Lung (tissue), 12 donors: ENCODE data around the gene VTCN1. TPM values are rescaled to one million over a fixed set of nuclear protein-coding genes. Genes with fewer than 3 reads are reported as not detected.
"Not testable (repeated sequence)": the region's sequence is repeated elsewhere in the genome, so short reads cannot be mapped to it uniquely, and the experiment has no call there.

Experiments
- ATAC-seq: fragments of 200-7000 bp; cut with Tn5 transposase; one replicate; pipeline ENCODE4 v1.9.1; 2020; ENCODE audit warnings: moderate number of reproducible peaks; ENCODE audit not compliant: insufficient read depth, low FRiP score
- DNase-seq, 3 donors: peaks; one replicate each; pipeline ENCODE4 v3.0.0-alpha.2; 2013 to 2017
- H3K27ac ChIP-seq, 2 donors: one replicate each; pipeline ENCODE4 v1.5.1; 2013; ENCODE audit warnings: mild to moderate bottlenecking in 2 of 2, moderate library complexity in 2 of 2, control low read depth in 1 of 2, inconsistent platforms in 1 of 2, low read depth in 1 of 2, low read length in 1 of 2
- H3K27me3 ChIP-seq, 3 donors: one replicate each; pipeline ENCODE4 v1.5.1; 2013; ENCODE audit warnings: low read length in 2 of 3; ENCODE audit not compliant: control insufficient read depth in 3 of 3, insufficient read depth in 3 of 3
- H3K36me3 ChIP-seq, 4 donors: one replicate each; pipeline ENCODE4 v1.5.1; 2013; ENCODE audit warnings: low read length in 4 of 4, mild to moderate bottlenecking in 1 of 4, moderate library complexity in 1 of 4; ENCODE audit not compliant: control insufficient read depth in 4 of 4, insufficient read depth in 4 of 4
- H3K4me1 ChIP-seq, 5 donors: one replicate each; pipeline ENCODE4 v1.5.1; 2013; ENCODE audit warnings: low read length in 5 of 5, mild to moderate bottlenecking in 2 of 5, moderate library complexity in 1 of 5; ENCODE audit not compliant: control insufficient read depth in 5 of 5, insufficient read depth in 5 of 5
- H3K4me3 ChIP-seq: one replicate; pipeline ENCODE4 v1.5.1; 2013; ENCODE audit warnings: mild to moderate bottlenecking, control low read depth, moderate library complexity
- H3K9ac ChIP-seq, 2 donors: one replicate each; pipeline ENCODE4 v1.5.1; 2013; ENCODE audit warnings: low read length in 2 of 2, control low read depth in 1 of 2; ENCODE audit not compliant: insufficient read depth in 1 of 2
- H3K9me3 ChIP-seq, 4 donors: one replicate each; pipeline ENCODE4 v1.5.1; 2013; ENCODE audit warnings: low read length in 3 of 4, mild to moderate bottlenecking in 1 of 4, moderate library complexity in 1 of 4; ENCODE audit not compliant: control insufficient read depth in 4 of 4, insufficient read depth in 3 of 4
- CTCF ChIP-seq: IDR thresholded peaks from 2 replicates; pipeline ENCODE4 v1.5.1; 2012; ENCODE audit warnings: mild to moderate bottlenecking; ENCODE audit errors: control extremely low read depth, extremely low read depth
- WGBS, 2 donors: extraction: QIAGEN DNeasy Blood & Tissue Kit; methylation state at CpG; one replicate each; pipeline ENCODE4 v1.1.7; 2013; 5-methylcytosine and 5-hydroxymethylcytosine counted together
- polyA plus RNA-seq, 2 donors: library from polyadenylated mRNA; stranded (reverse); fragments of 200-250 nt; gene quantifications; one replicate each; pipeline ENCODE4 v1.2.1, GENCODE V29; 2013
- total RNA-seq, 2 donors: library from RNA; depleted of rRNA in 1 of 2; stranded (reverse); fragments of >200 nt in 1 of 2; gene quantifications; one replicate each; pipeline ENCODE4 v1.2.1, GENCODE V29; 2014 to 2021
- donor health status: control.
- donor health status: control.
- donor health status: Bipolar disorder and iron deficiency.
- donor health status: healthy.
- donor health status: DM: yes; HTN: yes; CAD: no.

Gene VTCN1
- total and polyA plus RNA-seq, 4 donors, result 0.45 to 3.9 (median 1.9) TPM

GRCh38 chr1:117120774-117121588, 89.7 kb downstream of the VTCN1 start:
- H3K4me1 ChIP-seq, result peaks cover 0 to 20% (median 2%) of the 10 kb centered on the region in 5 donors
- peak overlapping the region in 1 of 2 donors; percentile 79 for H3K9ac ChIP-seq
- peak; percentile 37 for ATAC-seq
- no peaks in the 10 kb centered on the region for H3K9me3 ChIP-seq
- 17% methylated on average over 29 of the region's 29 CpGs for WGBS, 2 donors
- peak overlapping the region; percentile 57 to 75 for H3K27ac ChIP-seq
- peak overlapping the region; percentile 52 for H3K4me3 ChIP-seq
- H3K27me3 ChIP-seq, result no peaks in the 10 kb centered on the region
- DNase-seq, result peak in 2 of 3 donors; percentile 39 to 78
- H3K36me3 ChIP-seq, result no peaks in the 10 kb centered on the region
- no peak for TF ChIP-seq CTCF

GRCh38 chr1:117119144-117119543, 91.6 kb downstream of the VTCN1 start:
- H3K27ac ChIP-seq, H3K9me3 ChIP-seq, DNase-seq, H3K9ac ChIP-seq, ATAC-seq, H3K4me3 ChIP-seq, H3K27me3 ChIP-seq, H3K36me3 ChIP-seq: not testable (repeated sequence)
- H3K4me1 ChIP-seq, result peaks cover 0 to 20% (median 2%) of the 10 kb centered on the region in 5 donors
- 97 to 98% methylated on average over 10 of the region's 10 CpGs for WGBS, 2 donors

GRCh38 chr1:117118137-117118536, 92.6 kb downstream of the VTCN1 start:
- Histone ChIP-seq H3K36me3 (peaks cover 0 to 10% (median 2%) of the 10 kb centered on the region in 4 donors), H3K4me1 (peaks cover 0 to 20% (median 2%) of the 10 kb centered on the region in 5 donors), H3K27me3 (no peaks in the 10 kb centered on the region), H3K27ac (no peak overlapping the region), H3K4me3 (no peak overlapping the region), H3K9me3 (no peaks in the 10 kb centered on the region), H3K9ac (no peak overlapping the region)
- 81 to 87% methylated on average over 12 of the region's 12 CpGs for WGBS, 2 donors
- no peak for ATAC-seq
- TF ChIP-seq CTCF, result no peak
- DNase-seq, result no peak

- TF ChIP-seq CTCF, result no peak
- H3K9me3 ChIP-seq, result no peaks in the 10 kb centered on the region
- ATAC-seq (no peak), DNase-seq (no peak)
- peaks cover 0 to 12% (median 3%) of the 10 kb centered on the region in 4 donors for H3K36me3 ChIP-seq
- peaks cover 0 to 20% (median 2%) of the 10 kb centered on the region in 5 donors for H3K4me1 ChIP-seq
- 92% methylated on average over 2 of the region's 2 CpGs for WGBS, 2 donors
- H3K9ac ChIP-seq, result no peak overlapping the region
- H3K27me3 ChIP-seq, result no peaks in the 10 kb centered on the region
- H3K4me3 ChIP-seq, result no peak overlapping the region
- no peak overlapping the region for H3K27ac ChIP-seq
These were observed 93.0 kb downstream of the VTCN1 start for GRCh38 chr1:117117697-117118096.
